Measurements from ENCODE around the gene MYOG.

MYOG gene

DNA sequence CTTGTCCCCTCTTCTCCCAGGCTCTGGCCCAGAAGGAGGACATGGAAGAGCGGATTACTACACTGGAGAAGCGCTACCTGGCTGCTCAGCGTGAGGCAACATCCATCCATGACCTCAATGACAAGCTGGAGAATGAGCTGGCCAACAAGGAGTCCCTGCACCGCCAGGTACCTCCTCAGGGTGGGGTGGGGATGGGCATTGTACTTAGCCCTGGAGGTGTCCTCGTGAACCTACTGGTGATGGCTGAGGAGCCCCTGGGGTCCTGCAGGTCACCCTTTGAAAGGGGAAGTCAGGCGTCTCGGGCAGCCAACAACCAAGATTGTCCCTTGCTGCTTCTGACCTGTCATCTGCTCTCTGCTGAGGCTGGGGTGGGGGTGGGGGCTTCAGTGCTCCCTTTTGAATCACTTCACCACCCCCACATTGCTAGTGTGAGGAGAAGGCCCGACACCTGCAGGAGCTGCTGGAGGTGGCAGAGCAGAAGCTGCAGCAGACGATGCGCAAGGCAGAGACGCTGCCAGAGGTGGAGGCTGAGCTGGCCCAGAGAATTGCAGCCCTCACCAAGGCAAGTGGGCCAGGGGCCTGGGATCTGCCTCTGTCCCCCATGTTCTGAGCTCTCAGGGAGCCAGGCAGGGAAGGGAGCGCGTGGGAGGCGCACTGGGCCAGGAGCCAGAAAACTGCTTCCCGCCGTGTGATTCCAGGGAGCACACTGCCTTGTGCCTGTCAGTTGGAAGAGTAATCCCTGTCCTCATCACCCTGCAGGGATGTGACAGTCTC lies 39.8 kb downstream of the MYOG start:
- ChIA-PET CTCF (interaction anchor here (0.9 to 15.3 kb wide), 10 partner anchors 5 to 223 kb away, joined by 3 to 209 read pairs (median 6); partner anchors contain the start of gene MYBPH), POLR2A (no interaction called here)
- no peak overlapping the region for H3K4me3 ChIP-seq (ENCODE audit: low read depth, low read length)
- DNase-seq (ENCODE audit: low read depth, low spot score): no peak
- TF ChIP-seq, protein P1, sequence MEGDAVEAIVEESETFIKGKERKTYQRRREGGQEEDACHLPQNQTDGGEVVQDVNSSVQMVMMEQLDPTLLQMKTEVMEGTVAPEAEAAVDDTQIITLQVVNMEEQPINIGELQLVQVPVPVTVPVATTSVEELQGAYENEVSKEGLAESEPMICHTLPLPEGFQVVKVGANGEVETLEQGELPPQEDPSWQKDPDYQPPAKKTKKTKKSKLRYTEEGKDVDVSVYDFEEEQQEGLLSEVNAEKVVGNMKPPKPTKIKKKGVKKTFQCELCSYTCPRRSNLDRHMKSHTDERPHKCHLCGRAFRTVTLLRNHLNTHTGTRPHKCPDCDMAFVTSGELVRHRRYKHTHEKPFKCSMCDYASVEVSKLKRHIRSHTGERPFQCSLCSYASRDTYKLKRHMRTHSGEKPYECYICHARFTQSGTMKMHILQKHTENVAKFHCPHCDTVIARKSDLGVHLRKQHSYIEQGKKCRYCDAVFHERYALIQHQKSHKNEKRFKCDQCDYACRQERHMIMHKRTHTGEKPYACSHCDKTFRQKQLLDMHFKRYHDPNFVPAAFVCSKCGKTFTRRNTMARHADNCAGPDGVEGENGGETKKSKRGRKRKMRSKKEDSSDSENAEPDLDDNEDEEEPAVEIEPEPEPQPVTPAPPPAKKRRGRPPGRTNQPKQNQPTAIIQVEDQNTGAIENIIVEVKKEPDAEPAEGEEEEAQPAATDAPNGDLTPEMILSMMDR (IDR thresholded peaks at IDR 0.05; ENCODE audit: insufficient read depth, low read length, missing control alignments): no peak

- CTCF ChIA-PET: interaction anchor here (1.4 to 14.3 kb wide), 5 partner anchors 11 to 223 kb away, joined by 5 to 209 read pairs (median 20); partner anchors contain the start of gene MYBPH
- no peak overlapping the region for H3K4me3 ChIP-seq (ENCODE audit: low read depth, low read length)
- TF ChIP-seq, protein P1 (IDR thresholded peaks at IDR 0.05; ENCODE audit: insufficient read depth, low read length, missing control alignments): no peak
- DNase-seq (ENCODE audit: low read depth, low spot score): no peak
- POLR2A ChIA-PET: no interaction called here
Measured at GRCh38 chr1:203045336-203045735, 40.5 kb downstream of the MYOG start.

- no peak overlapping the region for H3K4me3 ChIP-seq (ENCODE audit: low read depth, low read length)
- CTCF ChIA-PET: interaction anchor here (1.6 to 14.3 kb wide), 4 partner anchors 128 to 222 kb away, joined by 5 to 392 read pairs (median 114); partner anchors contain the start of gene MYBPH
- TF ChIP-seq, protein P1 (IDR thresholded peaks at IDR 0.05; ENCODE audit: insufficient read depth, low read length, missing control alignments): no peak
- POLR2A ChIA-PET: no interaction called here
- no peak for DNase-seq (ENCODE audit: low read depth, low spot score)
Measured at GRCh38 chr1:203044546-203045250, 41.1 kb downstream of the MYOG start.

DNA sequence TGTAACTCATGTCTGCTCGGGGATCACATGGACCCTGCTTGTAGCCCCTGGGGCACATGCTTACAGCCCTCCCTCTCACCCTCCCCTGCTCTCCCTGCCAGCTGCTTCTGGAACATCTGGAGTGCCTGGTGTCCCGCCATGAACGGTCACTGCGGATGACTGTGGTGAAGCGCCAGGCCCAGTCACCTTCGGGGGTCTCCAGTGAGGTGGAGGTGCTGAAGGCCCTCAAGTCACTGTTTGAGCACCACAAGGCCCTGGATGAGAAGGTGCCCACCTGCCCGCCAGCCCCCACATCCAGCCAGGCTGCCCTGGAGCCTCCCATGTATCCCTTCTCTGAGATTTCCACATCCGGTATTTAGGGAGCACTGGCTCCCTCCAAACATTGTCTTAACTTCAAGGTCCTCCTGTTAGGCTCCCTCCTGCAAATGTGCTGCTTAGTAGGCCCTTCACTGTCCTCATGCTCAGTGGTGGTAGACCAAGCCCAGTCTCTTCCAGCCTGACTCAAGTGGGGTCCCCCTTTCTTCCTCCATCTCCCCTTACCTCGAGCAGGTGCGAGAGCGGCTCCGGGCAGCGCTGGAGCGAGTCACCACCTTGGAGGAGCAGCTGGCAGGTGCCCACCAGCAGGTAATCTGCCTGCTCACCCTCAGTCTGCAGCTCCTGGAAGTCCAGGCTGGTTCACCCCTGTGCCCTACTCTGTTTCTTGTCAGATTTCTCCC lies 41.8 kb downstream of the MYOG start:
- DNase-seq (ENCODE audit: low read depth, low spot score): no peak
- no peak overlapping the region for H3K4me3 ChIP-seq (ENCODE audit: low read depth, low read length)
- CTCF ChIA-PET: interaction anchor here (0.7 to 14.3 kb wide), 6 partner anchors 10 to 293 kb away, joined by 3 to 392 read pairs (median 180); partner anchors contain the start of gene MYBPH
- TF ChIP-seq, protein P1 (IDR thresholded peaks at IDR 0.05; ENCODE audit: insufficient read depth, low read length, missing control alignments): no peak
- POLR2A ChIA-PET: no interaction called here

DNA sequence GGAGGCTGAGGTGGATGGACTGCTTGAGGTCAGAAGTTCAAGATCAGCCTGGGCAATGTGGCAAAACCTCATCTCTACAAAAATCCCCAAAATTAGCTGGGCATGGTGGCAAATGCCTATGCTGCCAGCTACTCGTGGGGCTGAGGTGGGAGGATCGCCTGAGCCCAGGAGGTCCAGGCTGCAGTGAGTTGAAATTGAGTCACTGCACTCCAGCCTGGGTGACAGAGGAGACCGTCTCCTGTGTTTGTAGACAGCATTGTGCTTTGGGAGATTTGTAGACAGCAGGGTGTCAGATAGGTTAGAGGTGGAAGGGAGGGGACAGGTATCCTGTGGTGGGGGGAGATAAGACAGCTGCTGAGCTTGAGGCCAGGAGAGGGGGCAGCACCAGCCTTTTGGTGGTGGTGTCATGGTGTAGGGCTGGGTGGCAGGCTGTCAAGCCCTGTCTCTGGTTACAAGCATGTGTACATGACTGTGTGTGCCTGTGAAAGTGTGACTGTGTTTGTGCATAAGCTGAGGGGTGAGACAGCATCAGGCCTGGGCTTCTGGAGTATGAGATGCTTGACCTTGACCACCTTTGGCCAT lies 44.4 kb downstream of the MYOG start:
- TF ChIP-seq, protein P1 (IDR thresholded peaks at IDR 0.05; ENCODE audit: insufficient read depth, low read length, missing control alignments): no peak
- no peak for DNase-seq (ENCODE audit: low read depth, low spot score)
- CTCF ChIA-PET: interaction anchor here (3.4 to 14.3 kb wide), 9 partner anchors 12 to 226 kb away, joined by 26 to 392 read pairs (median 91); partner anchors contain the start of genes ADORA1, MYBPH and PPFIA4
- H3K4me3 ChIP-seq (ENCODE audit: low read depth, low read length): no peak overlapping the region
- POLR2A ChIA-PET: no interaction called here

Measured in AG04449 (cell line).